ENCODE results near the gene MGAT5. TPM values are rescaled to one million over a fixed set of nuclear protein-coding genes. Genes with fewer than 3 reads are reported as not detected.

The MGAT5 gene
- total RNA-seq, 1 donor from 2014 or later: 70.3 TPM

DNA sequence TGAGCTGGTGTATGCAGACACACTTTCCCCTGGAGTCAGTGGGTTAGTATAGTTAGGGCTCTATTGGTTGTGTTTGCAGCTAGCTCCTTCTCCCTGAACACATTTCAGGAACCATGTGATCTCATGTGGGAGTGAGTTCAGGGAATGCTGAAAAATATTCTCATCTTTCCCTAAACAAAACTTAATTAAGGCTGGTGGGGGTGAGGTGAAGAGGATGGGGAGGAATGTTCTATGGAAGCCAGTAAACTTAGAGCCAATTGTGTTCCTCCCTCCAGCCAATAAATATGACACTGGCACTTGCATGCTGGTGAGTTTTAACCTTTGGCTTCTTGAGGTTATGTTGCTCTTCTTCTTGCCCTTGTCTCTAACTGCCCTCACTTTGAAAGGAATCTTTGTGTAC is 952 bp downstream of the MGAT5 start:
- DNase-seq: no peak

DNA sequence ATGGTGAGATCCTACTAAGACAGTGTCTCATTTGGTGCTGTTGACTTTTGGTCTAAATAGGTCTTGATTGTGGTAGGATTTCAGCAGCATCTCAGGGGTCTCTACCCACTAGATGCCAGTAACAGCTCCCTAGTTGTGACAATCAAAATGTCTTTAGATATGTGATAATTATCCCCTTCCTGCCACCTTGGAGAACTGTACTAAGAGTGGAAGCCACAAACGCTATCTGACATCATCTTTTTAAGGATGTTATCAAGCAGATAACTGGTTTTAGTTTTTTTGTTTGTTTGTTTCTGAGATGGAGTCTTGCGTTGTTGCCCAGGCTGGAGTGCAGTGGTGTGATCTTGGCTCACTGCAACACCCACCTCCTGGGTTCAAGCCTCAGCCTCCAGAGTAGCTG is 3.1 kb downstream of the MGAT5 start:
- no peak for DNase-seq

DNA sequence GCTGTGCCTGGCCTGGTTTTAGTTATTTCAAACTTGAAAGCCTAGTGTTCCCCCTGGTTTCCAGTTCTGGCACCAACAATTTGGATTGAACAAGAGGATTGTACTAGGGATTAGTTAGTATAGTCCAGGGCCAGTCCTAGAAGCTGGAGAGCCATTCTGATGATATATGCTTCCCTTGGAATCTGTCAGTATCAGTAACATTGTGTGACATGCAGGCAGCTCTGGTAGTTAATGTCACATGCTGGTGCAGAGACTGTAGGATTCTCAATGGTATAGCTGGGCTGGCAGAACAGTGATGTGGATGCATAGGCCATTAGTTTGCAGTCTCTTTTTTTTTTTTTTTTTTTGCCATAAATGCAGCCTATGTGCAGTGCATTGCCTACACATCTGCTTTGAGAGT is 3.6 kb downstream of the MGAT5 start:
- no peak for DNase-seq

DNA sequence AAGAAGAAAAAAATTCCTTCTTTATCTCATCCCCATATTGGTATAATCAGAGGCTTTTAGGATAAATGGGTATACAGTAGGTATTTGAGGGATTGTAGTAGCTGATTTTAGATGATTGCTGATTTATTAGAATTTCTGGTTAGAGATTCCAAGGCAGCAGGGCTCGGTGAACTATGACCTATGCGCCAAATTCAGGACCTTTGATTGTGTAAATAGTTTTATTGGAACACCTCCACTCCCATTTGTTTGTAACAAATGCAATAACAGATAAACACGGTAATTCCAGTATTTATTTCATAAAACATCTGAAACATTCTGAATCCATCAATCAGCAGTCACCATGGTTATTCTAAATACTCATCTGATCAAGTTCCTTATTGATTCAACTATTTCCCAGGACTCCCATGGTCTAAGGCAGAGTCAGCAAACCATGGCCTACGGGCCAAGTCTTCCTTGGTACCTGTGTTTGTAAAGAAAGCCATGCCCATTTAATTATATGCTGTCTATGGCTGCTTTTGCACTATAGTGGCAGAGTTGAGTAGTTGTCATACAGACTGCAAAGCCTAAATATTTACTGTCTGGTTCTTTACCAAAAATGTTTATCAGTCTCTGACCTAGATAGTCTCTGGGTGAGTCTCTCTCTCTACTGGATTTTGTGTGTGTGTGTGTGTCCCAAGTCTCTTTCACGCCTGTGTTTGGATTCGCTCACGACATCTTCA is 4.3 kb downstream of the MGAT5 start:
- DNase-seq: no peak

DNA sequence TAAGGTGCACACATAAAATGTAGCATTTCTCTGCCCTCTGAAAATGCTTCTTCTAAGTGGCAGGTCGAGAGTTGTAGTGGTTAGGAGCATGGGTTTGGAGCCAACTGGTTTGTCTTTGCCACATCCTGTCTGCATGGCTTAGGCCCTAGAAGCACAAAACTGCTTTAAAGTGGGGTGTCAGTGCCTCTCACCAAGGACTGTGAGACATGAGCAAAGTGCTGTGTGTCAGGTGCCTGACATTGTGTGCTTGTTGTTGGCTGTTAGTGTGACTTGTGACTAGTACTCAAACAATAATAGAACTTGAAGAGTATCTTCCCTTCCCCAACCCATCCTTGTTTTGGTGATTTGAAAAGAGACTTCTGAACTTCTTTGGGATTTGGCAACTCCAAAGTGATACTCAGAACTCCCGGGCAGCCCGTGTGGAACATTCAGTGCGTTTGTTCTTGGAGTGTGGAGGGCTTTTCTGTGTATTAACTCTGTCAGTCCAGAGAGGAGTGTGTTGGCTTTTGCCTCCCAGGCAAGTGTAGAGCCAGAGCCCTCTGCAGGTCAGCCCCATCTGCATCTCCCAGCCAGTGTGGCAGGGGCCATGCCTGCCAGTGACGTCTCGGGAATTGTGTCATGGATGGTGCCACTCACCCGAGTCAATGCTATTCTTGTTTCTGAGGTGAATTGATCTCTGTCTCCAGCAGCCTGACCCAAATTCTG is 5.0 kb downstream of the MGAT5 start:
- DNase-seq: peak; percentile 58

DNA sequence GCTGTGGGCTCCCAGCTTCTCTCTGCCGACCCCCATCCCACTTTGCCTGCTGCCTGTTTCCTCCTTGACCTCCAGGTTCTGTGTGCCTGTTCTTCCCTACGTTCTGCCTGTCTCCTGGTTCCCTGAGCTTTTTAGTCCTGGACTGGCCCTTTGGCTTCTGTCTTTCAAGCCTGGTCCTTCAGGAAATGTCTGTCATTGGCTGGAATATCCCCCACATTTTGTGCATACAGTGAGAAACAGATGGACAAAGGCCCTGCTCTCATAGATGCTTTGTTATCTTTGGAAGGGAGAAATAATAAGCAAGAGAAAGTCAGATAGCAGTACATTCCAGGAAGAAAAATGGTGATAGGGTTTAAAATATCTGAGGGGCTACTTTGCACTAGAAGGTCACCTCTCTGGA is 5.7 kb downstream of the MGAT5 start:
- no peak for DNase-seq

DNA sequence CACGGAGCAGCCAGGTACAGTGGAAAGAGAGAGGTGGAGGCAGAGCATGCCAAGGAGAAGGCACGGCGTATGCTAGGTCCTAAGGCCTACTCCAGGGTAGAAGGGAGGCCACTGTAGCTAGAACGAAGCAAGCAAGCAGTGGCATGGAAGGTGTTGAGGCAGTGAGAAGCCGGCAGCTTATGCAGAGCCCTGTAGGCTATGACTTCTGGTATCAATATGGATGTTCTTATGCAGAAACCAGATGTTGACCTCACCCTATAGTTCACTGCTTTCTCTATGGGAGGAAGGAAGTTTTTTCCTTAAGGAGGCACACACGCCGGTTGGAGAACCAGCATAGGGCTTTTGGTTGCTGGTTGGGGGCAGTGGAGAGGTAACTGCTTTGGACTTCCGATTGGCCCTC is 6.1 kb downstream of the MGAT5 start:
- DNase-seq: no peak

DNA sequence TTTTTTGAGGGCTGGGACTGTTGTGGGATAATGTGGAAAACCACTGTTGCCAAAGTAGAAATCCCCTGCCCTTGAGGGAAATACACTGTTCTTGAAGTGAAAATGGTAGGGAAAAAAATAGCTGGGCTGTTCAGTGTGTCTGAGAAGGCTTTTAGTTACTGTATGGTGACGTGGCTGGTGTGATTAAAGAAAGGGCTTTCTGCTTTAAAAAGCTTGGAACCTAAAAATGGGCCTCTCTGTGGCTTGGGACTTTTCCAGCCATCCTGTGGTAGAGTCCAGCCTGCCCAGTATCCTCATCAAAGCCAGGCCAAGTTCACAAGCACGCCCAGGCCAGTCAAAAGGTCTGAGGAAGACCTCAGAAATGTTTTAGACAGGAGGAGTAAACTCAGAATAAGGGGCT is 6.8 kb downstream of the MGAT5 start:
- DNase-seq: no peak

DNA sequence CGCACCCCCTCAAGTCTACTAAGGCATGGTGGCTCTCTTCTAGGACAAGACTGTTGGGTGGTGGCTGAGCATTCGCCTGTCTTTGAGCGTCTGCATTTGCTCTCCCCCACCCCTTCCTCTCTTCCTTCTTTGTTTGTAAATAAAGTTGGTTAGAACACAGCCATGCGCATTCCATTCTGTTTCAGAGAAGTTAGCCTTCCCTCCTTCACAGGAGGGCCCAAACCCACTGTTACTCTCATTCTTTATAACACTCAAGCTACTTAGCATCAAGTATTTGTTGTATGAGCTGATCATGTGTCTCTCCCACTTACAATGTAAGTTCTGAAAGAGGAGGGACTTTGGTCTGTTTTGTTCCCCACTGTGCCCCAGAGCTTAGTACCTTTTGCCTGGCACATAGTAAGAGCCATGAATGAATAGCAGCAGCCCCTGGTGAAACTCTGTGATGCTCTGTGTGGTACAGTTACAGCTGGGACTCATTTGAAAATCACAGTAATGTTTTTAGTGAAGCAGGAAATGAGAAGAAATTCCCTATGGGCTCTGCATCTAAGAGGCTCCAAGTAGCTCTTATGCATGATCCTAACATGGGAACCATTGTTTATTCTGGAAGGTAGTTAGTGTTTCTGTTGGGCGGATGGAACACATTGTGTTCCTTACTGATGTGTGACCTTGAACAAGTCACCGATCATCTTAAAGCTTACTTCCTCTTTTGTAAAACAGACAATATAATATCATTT is 7.7 kb downstream of the MGAT5 start:
- DNase-seq: no peak

DNA sequence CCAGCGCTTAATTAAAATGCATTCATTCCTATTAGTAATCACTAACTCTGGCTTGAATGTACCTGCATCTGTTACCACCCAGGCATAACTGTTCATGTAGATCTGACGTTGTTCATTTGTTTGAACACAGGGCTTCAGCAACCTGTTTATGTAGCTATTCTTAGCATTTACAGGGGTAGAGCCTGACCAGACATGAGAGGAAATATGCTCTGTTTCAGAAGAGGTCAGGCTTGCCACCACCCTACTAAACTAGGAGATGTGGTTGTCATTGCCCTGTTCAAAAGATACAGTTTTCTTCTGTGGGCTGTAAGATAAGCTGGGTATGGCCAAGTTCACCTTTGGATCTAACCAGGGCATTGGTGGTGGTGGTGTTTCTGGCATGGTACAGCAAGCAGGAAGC is 8.8 kb downstream of the MGAT5 start:
- DNase-seq: no peak

DNA sequence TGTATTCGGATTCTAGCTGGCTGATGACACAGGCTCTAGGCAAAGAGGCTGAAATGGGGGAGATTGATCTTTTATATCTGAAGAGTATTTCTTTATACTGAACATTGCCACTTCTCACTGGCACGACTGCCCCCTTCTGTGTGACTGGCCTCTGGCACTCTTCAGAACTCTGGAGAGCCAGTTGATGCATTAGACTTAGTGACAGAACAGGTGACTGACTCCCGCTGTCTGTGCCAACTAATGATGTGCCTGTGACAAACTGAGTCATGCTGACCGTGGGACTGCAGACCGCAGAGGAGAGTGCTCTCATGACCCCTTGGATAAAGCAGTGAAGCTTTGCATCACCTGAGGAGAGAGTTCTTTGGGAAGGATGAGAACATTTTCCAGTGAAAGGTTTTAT is 14.4 kb downstream of the MGAT5 start:
- DNase-seq: no peak

DNA sequence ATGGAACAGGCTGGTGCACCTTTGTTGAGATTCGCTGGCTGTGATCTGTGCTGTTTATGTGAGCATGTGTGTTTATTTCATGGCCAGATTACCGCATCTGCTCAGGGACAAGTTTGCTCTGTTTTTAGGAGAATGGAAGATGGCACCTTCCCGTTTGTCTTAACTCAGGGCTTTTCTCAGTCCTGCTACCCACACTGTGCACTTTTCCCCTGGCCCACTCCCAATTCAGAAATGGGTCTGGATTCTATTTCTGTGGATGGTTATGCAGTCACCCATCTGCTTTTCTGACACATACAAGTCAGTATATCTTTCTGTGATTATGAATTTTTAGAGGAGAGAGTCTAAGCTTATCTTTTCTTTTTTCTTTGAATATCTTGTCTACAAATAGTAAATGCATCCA is 15.4 kb downstream of the MGAT5 start:
- peak; percentile 21 for DNase-seq

DNA sequence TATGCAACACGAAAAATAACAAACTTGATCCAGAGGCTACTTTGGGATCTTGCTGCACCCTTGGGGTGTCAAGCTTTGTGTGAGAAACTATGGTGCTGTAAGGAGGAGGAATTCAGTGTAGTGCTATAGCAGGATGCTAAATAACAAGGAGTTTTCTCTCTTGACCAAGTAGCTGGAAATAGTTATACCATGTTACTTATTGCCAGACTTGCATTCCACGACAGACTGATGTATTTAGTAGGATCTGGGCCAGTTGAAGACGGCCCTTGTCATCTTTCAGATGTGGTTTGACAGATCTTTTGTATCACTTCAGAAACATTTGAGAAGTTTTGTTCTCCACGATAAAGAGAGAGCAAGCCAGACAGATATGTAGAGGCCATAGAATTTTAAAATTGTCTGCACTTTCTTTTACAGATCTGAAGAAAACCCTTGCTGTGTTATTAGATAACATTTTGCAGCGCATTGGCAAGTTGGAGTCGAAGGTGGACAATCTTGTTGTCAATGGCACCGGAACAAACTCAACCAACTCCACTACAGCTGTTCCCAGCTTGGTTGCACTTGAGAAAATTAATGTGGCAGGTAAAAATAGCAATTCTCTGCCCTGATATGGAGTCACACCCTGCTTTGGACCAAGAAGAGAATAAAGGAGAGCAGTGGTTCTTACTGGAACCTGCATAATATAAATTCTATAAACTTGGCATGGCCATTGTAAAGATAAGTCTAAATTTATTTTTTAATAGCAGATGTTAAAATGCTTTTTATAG is 16.3 kb downstream of the MGAT5 start:
- DNase-seq: no peak

DNA sequence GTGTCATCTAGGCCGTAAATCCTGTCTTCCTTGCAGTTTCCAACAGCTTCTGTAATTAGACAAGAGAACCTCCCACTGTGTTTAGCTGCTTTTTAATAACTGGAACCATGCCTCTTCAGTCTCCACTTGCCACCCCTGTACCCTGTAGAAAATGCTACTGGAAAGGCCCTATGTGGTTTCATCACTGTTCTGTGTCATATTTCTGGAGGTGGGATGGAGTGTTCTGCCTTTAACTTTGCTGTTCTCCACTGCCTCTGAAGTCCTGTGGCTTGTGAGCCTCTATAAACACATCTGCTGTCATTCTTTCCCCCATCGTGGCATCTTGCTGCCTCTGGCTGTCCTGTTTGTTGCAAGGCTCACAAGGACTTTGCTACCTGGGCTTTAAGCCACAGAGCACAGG is 17.9 kb downstream of the MGAT5 start:
- no peak for DNase-seq

DNA sequence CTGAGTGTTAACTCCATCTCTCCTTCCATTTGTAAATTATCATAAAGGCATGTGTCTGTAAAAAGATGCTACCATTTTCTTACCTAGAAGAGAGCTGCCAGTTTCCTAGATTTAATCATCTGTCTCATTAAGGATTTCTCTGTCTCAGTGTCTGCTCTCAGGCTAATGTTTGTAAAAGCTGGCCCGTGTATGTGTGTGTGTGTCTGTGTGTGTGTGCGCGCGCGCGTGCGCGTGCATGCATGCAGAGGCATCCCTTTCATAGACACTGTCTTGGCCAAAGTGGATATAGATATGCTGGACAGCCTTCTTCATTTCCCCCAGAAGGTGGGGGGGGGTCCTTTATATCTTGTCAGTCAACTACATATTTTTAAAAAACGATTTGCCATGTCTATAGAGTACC is 18.9 kb downstream of the MGAT5 start:
- DNase-seq: no peak

DNA sequence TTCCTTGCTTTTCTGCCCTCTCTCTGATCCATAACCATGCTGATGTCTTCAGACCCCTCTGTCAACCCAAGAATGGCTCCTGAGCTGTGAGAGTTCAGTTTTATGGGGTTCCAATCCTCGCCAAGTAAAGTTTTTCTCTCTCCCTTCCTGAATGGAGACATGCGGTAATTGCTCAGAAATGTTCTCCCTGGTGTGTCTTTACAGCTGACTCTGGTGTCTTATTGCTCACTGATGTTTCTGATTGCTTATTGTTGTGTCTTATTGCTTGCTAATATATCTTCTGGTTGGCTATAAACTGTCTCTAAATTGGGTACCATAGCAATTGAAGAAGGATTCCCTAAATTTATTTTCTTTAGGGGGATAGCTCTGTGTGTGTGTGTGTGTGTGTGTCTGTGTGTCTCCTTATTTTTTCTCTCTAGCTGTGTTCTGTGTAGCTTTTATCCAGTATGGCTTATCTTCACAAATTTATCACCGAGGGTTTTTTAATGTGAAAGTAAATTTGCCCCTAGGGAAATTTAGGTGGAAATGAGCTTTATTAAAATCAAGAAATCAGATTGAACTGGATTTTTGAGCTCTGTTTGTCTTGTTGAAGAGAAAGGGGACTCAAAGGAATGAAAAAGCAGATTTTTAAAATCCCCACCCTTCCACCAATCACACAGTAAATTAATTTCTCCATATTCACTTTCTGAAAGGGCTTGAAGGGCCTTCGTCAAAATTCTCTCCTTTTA is 19.5 kb downstream of the MGAT5 start:
- DNase-seq: no peak

DNA sequence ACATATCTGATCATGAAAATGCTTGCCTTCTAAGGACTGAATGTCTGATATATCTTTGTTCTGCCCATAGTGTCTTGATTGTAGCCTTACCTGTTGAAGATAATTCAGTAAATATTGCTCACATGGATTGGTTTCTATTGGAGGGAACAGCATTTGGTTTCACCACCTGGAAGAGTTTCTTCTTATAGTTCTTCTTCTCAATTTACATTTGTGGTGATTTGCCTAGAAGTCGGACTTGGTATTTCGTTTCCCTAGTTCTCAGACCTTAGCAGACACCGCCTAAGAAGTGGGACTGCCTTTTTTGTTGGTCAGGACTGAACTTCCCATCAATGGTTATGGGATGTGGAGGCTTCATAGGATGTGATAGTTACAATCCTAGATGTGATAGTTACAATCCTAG is 20.2 kb downstream of the MGAT5 start:
- DNase-seq: no peak

DNA sequence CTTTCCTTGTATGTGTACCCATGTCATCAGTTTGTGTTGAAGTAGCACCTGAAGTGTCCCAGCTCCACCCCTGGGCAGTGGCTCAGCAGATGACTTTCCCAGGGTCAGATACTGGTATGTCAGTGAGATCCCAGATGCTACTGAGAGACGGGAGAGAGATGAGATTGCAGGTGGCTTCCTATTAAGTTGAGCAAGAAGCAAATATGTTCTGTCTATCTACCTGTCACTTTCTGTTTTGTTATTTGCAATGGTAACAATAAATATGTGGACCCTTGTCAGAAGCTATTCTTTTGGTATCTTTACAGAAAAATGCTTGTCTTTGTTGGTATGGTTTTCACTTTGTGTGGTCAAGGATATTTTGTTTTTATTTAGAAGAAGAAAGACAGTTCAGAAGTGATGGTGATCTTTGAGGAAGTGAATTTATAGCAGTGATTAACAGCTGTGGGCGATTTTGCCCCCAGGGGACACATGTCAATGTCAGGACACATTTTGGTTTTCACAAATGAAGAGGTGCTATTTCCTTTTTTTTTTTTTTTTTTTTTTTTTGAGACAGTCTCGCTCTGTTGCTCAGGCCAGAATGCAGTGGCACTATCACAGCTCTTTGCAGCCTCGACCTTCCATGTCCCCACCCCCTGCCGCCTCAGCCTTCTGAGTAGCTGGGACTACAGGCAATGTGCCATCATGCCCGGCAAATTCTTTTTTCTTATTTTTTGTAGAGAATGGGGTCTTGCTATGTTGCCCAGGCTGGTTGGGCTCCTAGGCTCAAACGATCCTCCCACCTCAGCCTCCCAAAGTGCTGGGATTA is 21.4 kb downstream of the MGAT5 start:
- DNase-seq: no peak

DNA sequence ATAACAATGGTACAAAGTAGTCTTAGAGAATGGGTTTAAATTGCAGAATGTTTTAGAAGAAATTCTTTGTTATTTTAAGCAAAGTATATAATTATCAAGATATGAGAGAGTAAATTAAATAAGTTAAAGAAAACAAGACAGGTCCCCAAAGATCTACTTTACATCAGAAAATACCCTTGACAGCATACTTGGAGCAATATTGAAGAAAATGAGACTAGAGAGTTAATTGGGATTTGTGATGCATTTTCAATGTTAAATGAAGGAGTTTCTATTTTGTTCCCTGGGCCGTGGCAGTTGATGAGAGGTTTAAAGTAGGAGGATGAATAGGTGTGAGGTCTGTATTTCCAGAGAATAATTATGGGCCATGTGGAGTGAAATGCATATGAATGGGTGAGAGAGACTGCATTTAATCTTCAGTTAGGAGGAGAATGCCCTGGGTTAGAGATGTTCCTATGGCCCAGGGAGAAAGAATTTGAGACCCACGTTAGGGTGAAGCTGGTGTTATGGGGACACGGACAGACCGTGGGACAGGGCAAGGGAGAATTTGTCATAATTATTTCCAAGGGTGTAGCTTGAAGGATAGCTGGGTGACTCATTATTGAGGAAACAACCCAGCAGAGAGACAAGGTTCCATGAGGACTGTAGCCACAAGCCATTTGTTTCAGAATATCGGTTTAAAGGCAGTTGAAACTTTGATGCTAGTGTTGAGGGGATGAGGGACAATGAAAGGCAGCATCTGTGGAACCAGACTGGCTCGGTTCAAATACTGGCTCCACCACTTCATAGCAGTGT is 22.7 kb downstream of the MGAT5 start:
- no peak for DNase-seq

DNA sequence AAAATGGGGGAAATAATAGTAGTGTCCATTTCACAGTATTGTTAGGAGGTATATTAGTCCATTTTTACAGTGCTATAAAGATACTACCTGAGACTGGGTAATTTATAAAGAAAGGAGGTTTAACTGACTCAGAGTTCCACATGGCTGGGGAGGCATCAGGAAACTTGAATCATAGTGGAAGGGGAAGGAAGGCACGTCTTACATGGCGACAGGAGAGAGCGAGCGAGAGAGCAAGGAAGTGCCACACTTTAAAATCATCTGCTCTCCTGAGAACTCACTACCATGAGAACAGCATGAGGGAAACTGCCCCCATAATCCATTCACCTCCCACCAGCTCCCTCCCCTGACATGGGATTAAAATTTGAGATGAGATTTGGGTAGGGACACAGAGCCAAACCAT is 23.4 kb downstream of the MGAT5 start:
- DNase-seq: no peak
